ENCODE results near the gene AZIN2.
"Not testable (repeated sequence)": the region's sequence is repeated elsewhere in the genome, so short reads cannot be mapped to it uniquely, and the experiment has no call there.

AZIN2 gene

GRCh38 chr1:33080885-33081553 is at the start of gene AZIN2:
AZIN2 (plus strand) TSS chr1:33081153; CDS start chr1:33082250, 1,097 bp downstream.
- peak; percentile 91 for DNase-seq

- no peak for DNase-seq
Measured at GRCh38 chr1:33031506-33031905, 49.4 kb upstream of the AZIN2 start.

- no peak for DNase-seq
Measured at GRCh38 chr1:33032126-33032869, 48.7 kb upstream of the AZIN2 start.

DNA sequence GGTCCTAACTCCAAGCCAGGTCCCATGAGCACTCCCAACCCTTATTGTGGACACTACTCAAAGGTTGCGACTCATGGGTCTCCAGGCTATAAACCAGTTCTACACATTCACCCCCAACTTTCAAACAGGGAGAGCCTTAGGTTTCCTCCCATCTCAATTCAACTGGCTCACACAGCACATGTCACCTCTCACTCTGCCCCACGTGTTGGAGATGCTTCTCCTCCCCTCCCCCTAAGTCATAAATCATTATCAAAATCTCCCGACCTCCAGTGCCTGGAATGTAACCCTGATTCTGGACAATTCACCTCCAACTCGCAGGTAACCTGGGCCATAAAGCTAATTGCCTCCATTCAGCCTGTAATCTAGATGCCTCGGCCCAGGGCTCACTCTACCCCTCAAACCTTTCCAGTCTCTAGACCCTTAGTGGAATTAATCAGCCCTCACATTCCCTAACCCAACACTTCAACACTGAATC is 44.9 kb upstream of the AZIN2 start:
- DNase-seq: peak; percentile 42

- peak; percentile 99 for DNase-seq
Measured at GRCh38 chr1:33036526-33037503, 44.1 kb upstream of the AZIN2 start, which contains the start of gene AK2. AK2 (minus strand) TSS chr1:33036883; CDS start chr1:33036828, 55 bp downstream.

DNA sequence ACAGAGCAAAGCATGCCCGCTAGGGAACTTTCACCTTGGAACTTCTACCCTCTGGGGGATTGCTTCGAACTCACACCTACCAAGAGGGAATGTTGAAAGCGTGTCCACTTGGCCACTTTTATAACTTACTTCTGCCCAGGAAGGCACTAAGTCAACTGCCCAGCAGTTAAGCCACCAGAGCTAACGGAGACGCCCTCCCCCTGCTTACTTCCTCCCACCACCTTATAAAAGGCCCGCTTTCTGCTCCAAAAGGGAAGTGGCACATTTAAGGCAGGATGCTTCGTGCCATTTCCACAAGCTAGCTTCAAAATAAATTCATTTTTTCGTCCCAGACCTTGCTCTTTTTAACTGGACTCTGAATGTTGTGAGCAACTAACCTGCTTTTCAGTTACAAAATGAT is 41.1 kb upstream of the AZIN2 start:
- DNase-seq: no peak

GRCh38 chr1:33041026-33041425 is 39.9 kb upstream of the AZIN2 start:
- no peak for DNase-seq

DNA sequence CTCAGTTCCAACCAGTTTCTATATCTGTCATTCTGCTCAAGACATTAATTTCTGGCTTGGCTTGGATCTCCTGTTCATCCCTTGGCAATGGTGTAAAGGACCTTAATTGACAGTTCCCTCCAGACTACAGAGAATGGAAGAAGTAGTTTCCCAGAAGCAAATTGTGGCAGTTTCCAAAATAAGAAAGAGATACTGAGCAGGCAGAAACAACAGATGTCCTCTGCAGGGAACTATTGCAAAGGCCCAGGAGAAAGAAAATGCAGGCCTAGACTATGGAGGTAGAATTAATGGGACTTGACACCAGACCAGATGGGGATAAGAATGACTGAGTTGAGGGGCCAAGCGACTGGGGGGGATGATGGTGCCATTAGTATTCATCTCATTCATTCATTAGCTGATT is 38.1 kb upstream of the AZIN2 start:
- DNase-seq: no peak

GRCh38 chr1:33043267-33044092 is 37.5 kb upstream of the AZIN2 start:
- DNase-seq: no peak

GRCh38 chr1:33045246-33045645 is 35.7 kb upstream of the AZIN2 start:
- DNase-seq: peak; percentile 28

GRCh38 chr1:33045814-33046213 is 35.1 kb upstream of the AZIN2 start:
- peak; percentile 43 for DNase-seq

- not testable (repeated sequence) for DNase-seq
Measured at GRCh38 chr1:33046234-33046633, 34.7 kb upstream of the AZIN2 start.

GRCh38 chr1:33047290-33047689 is 33.7 kb upstream of the AZIN2 start:
- DNase-seq: no peak

- DNase-seq: no peak
Measured at GRCh38 chr1:33047839-33048305, 33.1 kb upstream of the AZIN2 start.

DNA sequence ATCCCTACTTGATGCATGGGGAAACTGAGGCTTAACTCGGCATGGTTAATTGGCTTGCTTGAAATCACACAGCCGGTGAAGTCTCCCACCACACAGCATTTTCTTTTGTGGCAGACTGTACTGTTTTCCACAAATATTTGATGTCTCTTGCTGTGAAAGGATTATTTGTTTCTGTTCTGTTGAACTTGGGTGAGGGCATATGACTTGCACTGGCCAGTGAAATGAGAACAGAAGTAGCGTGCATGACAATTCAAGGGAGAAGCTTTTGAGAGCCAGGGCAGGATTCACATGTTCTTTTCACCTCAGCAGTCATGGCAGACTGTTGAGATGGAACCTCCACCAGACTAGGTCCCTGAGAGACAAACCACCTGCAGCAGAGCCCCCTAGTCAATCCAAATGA is 32.5 kb upstream of the AZIN2 start:
- DNase-seq: no peak

DNA sequence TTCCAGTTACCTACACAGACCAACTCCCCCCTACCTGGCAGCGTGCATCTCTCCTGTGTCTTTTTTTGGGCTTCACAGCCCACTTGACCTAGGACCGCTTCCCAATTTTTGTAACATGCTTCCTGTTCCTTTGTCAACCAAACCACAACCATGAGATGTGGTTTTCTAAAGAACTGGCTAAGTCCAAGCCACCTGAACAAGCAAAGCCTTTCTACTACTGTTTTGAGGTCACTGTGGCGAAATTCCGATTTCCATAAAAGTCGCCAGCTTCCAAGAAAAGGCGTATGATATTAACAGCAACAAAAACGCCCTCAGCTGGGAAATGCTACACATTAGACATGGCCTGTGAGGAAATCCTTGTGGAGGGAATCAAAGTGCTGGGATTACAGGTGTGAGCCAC is 31.6 kb upstream of the AZIN2 start:
- no peak for DNase-seq

- DNase-seq: peak; percentile 35
Measured at GRCh38 chr1:33050221-33051076, 30.5 kb upstream of the AZIN2 start.

- peak; percentile 92 for DNase-seq
Measured at GRCh38 chr1:33055210-33056008, 25.5 kb upstream of the AZIN2 start.

- no peak for DNase-seq
Measured at GRCh38 chr1:33056426-33056825, 24.5 kb upstream of the AZIN2 start.

DNA sequence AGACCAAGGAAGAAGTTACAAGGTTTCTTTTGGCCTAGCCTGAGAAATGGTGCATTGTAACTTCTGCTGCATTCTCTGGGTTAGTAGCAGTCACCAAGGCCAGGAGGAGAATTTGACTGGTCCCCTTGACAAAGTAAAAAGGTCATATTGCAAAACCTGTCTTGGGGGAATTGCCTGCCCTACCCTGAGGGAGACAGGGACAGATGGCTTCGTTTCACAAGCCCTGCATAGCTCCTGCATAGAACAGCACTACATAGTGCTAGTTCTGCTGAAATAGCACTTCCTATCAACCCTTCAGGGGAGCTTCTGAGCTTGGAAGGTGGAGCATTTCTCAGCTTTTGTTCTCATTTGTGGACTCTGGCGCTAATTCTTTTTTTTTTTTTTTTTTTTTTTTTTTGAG is 23.9 kb upstream of the AZIN2 start:
- no peak for DNase-seq

All from OCI-M1 (cell line).